ENCODE measurements around the gene VWA5B2.
A peak's percentile ranks its signal among the peaks of the same experiment; 100 is the strongest.

The VWA5B2 gene

DNA sequence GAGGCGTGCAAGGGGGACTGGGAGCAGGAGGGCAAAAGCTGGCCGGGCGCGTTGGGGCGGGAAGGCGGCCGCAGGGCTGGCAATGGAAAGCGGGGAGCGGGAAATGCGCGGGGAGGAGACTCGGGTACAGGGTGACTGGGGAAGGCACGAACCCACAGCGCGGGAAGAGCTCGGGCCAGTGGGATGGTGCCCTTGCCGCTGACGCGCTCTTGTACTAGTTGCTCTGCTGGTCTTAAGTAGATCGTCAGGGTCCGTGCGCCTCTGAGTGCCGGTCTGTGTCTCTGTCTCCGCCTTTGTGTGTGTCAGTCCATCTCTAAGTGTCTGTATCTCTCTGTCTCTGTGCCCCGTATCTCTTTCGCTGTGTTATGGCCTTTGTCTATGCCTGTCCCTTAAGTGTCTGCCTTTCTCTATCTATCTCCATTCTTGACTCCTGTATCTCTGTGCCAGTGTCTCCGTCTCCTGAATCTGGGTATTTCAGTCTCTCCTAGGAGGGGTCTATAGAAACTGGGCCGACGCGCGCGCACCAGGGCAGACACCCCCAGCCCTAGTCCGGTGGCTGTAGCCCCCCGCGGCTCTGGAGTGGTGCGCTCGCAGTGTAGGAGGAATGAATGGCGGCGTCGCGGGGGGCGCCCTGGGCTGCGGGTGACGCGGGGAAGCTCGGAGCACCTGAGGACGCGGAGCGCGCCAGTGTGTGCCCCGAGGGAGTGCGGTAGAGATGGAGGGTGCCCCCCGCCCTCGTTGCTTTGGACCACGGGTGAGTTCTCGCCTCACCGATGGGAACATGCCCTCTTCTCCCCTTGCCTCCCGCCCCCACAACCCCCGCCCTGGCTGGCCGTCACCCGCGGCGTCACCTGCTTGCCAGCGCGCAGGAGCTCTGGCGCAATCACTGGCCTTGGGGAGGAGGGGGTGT is 32.7 kb downstream of the VWA5B2 start (continued):
- TF ChIP-seq, protein P1, sequence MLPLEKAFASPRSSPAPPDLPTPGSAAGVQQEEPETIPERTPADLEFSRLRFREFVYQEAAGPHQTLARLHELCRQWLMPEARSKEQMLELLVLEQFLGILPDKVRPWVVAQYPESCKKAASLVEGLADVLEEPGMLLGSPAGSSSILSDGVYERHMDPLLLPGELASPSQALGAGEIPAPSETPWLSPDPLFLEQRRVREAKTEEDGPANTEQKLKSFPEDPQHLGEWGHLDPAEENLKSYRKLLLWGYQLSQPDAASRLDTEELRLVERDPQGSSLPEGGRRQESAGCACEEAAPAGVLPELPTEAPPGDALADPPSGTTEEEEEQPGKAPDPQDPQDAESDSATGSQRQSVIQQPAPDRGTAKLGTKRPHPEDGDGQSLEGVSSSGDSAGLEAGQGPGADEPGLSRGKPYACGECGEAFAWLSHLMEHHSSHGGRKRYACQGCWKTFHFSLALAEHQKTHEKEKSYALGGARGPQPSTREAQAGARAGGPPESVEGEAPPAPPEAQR (tag by site-specific recombination; IDR thresholded peaks at IDR 0.05), result no peak
- TF ChIP-seq ZNF629 (tag by site-specific recombination; IDR thresholded peaks at IDR 0.05) (0 out of 2 replicates have a peak, but pooled peaks have one; percentile 19), GFI1B (tag by site-specific recombination; IDR thresholded peaks at IDR 0.05) (no peak), ZNF2 (tag by site-specific recombination; IDR thresholded peaks at IDR 0.05) (no peak), HOXC10 (CRISPR knock-in tag; IDR thresholded peaks at IDR 0.05) (no peak), ZNF658 (tag by site-specific recombination; IDR thresholded peaks at IDR 0.05) (no peak)
- TF ChIP-seq, protein P2, sequence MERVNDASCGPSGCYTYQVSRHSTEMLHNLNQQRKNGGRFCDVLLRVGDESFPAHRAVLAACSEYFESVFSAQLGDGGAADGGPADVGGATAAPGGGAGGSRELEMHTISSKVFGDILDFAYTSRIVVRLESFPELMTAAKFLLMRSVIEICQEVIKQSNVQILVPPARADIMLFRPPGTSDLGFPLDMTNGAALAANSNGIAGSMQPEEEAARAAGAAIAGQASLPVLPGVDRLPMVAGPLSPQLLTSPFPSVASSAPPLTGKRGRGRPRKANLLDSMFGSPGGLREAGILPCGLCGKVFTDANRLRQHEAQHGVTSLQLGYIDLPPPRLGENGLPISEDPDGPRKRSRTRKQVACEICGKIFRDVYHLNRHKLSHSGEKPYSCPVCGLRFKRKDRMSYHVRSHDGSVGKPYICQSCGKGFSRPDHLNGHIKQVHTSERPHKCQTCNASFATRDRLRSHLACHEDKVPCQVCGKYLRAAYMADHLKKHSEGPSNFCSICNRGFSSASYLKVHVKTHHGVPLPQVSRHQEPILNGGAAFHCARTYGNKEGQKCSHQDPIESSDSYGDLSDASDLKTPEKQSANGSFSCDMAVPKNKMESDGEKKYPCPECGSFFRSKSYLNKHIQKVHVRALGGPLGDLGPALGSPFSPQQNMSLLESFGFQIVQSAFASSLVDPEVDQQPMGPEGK (tag by site-specific recombination; IDR thresholded peaks at IDR 0.05), result peak; percentile 77

DNA sequence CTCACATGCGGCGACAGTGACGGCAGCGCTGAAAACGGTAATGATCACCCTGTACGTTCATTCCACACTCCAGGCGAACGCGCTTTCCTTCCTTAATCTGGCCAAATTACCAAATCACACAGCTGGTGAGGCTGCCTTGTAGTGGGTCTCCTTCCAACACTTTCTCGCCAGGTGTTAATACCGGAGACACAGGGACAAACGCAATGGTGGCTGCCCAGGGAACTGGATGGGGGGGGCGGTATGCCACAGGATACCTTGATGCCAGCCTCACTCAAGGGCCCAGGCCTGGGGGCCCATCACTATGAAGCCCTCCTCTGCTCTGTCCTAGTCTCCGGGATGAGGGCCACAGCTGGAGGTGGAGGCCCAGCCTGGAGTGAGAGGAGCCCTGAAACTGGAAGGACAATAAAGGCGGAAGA is 33.4 kb downstream of the VWA5B2 start:
- TF ChIP-seq MZF1 (tag by site-specific recombination; IDR thresholded peaks at IDR 0.05; ENCODE audit: borderline replicate concordance) (no peak), ZNF23 (tag by site-specific recombination; IDR thresholded peaks at IDR 0.05; ENCODE audit: borderline replicate concordance) (no peak), ZNF266 (tag by site-specific recombination; IDR thresholded peaks at IDR 0.05; ENCODE audit: low read depth) (no peak), ZBTB8A (tag by site-specific recombination; IDR thresholded peaks at IDR 0.05) (no peak), ZNF843 (tag by site-specific recombination; IDR thresholded peaks at IDR 0.05) (no peak), ZNF223 (tag by site-specific recombination; IDR thresholded peaks at IDR 0.05) (no peak), OSR2 (tag by site-specific recombination; IDR thresholded peaks at IDR 0.05) (no peak), GLIS2 (tag by site-specific recombination; IDR thresholded peaks at IDR 0.05) (peak; percentile 8; the same call in 1 of the 2 replicates), ZNF202 (tag by site-specific recombination; IDR thresholded peaks at IDR 0.05; ENCODE audit: borderline replicate concordance) (no peak), ZNF404 (tag by site-specific recombination; IDR thresholded peaks at IDR 0.05) (no peak)
- TF ChIP-seq, protein P3, sequence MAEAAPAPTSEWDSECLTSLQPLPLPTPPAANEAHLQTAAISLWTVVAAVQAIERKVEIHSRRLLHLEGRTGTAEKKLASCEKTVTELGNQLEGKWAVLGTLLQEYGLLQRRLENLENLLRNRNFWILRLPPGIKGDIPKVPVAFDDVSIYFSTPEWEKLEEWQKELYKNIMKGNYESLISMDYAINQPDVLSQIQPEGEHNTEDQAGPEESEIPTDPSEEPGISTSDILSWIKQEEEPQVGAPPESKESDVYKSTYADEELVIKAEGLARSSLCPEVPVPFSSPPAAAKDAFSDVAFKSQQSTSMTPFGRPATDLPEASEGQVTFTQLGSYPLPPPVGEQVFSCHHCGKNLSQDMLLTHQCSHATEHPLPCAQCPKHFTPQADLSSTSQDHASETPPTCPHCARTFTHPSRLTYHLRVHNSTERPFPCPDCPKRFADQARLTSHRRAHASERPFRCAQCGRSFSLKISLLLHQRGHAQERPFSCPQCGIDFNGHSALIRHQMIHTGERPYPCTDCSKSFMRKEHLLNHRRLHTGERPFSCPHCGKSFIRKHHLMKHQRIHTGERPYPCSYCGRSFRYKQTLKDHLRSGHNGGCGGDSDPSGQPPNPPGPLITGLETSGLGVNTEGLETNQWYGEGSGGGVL (tag by site-specific recombination; IDR thresholded peaks at IDR 0.05), result 0 out of 2 replicates have a peak, but pooled peaks have one; percentile 4
- TF ChIP-seq, protein P4, sequence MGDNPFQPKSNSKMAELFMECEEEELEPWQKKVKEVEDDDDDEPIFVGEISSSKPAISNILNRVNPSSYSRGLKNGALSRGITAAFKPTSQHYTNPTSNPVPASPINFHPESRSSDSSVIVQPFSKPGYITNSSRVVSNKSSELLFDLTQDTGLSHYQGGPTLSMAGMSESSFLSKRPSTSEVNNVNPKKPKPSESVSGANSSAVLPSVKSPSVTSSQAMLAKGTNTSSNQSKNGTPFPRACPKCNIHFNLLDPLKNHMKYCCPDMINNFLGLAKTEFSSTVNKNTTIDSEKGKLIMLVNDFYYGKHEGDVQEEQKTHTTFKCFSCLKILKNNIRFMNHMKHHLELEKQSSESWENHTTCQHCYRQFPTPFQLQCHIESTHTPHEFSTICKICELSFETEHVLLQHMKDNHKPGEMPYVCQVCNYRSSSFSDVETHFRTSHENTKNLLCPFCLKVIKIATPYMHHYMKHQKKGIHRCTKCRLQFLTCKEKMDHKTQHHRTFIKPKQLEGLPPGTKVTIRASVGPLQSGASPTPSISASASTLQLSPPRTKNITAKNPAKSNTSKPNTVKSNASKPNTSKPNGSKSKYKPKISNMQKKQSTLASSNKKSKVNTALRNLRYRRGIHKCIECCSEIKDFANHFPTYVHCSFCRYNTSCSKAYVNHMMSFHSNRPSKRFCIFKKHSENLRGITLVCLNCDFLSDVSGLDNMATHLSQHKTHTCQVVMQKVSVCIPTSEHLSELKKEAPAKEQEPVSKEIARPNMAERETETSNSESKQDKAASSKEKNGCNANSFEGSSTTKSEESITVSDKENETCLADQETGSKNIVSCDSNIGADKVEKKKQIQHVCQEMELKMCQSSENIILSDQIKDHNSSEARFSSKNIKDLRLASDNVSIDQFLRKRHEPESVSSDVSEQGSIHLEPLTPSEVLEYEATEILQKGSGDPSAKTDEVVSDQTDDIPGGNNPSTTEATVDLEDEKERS (tag by site-specific recombination; IDR thresholded peaks at IDR 0.05), result no peak
- Histone ChIP-seq H3K36me3 (ENCODE audit: control insufficient read depth in 2 of 2, insufficient read depth in 1 of 2, low read length in 2 of 2) (peaks cover 0 to 6% of the 10 kb centered on the region in 2 experiments; a peak in 1 of 3 replicates), H3K9me3 (ENCODE audit: control insufficient read depth, insufficient read depth, low read depth, low read length) (no peaks in the 10 kb centered on the region), H3K4me1 (ENCODE audit: control insufficient read depth, insufficient read depth, low read length) (no peaks in the 10 kb centered on the region; the same call in 1 of the 2 replicates), H3K27ac (ENCODE audit: extremely low read depth, low read depth, low read length) (no peak overlapping the region), H3K4me3 (ENCODE audit: low read depth, low read length) (peak overlapping the region; percentile 50)
- ChIA-PET CTCF (interaction anchor here (1.2 kb wide), 1 partner anchor 9 kb away, joined by 4 read pairs; no protein-coding TSS in a partner anchor), POLR2A (interaction anchor here (0.6 kb wide), 1 partner anchor 356 kb away, joined by 3 read pairs; no protein-coding TSS in a partner anchor)

All from HEK293 (cell line).